Measurements from ENCODE around the gene APP. TPM values are rescaled to one million over a fixed set of nuclear protein-coding genes. Genes with fewer than 3 reads are reported as not detected.

Gene APP
- total and polyA plus RNA-seq, 2 of the 13 experiments (the other 11 are each of a cell fraction or from before 2014, with no cell fraction given), result 70.6 to 262 TPM

- POLR2A ChIA-PET, result no interaction called here
- H3K4me1 ChIP-seq (ENCODE audit: insufficient read depth, low read length), result peaks cover 9% of the 10 kb centered on the region; the same call in 1 of the 2 replicates
- H4K20me1 ChIP-seq (ENCODE audit: insufficient read depth, low read length), result no peaks in the 10 kb centered on the region
- CTCF ChIA-PET (ENCODE audit: low intra/inter-chr PET ratio, low total read pairs), result no interaction called here
- H3K27ac ChIP-seq (ENCODE audit: extremely low read length, insufficient read depth, low read length), result no peak overlapping the region
- H3K36me3 ChIP-seq (replicated peaks in 1 of 2; ENCODE audit: control insufficient read depth in 1 of 2, insufficient read depth in 2 of 2, low read length in 2 of 2), result peaks cover 4 to 8% of the 10 kb centered on the region in 2 experiments; a peak in 2 of 5 replicates
- in situ Hi-C loops (cut with HindIII; ENCODE audit: extremely low pct_ligation_motif_present, low pct_unique_long_range_greater_than_20kb), result no loop called here
- BruUV-seq (replicated peaks), result no TSS peak
- 68% methylated on average over 9 of the region's 9 CpGs for WGBS (ENCODE audit: low lambda C conversion rate)
- no peak overlapping the region for H3K4me2 ChIP-seq (ENCODE audit: low read depth, low read length)
- H3K4me3 ChIP-seq (replicated peaks in 1 of 3; ENCODE audit: insufficient read depth in 1 of 3, low read depth in 2 of 3, low read length in 3 of 3), result no peak overlapping the region
- H3K9me3 ChIP-seq (ENCODE audit: low read length), result no peaks in the 10 kb centered on the region
- no peaks in the 10 kb centered on the region for H3K79me2 ChIP-seq (ENCODE audit: insufficient read depth, low read length)
- no peaks in the 10 kb centered on the region for H3K27me3 ChIP-seq (ENCODE audit: control insufficient read depth in 1 of 2, insufficient read depth in 2 of 2, low read length in 2 of 2)
- FAIRE-seq, result no peak
- ATAC-seq, result no peak
- TF ChIP-seq NFYC (CRISPR knock-in tag; IDR thresholded peaks at IDR 0.05) (no peak), ZSCAN25 (CRISPR knock-in tag; IDR thresholded peaks at IDR 0.05) (no peak), ZNF280B (CRISPR knock-in tag; IDR thresholded peaks at IDR 0.05; ENCODE audit: borderline replicate concordance) (no peak), ZKSCAN5 (CRISPR knock-in tag; IDR thresholded peaks at IDR 0.05) (no peak), PREB (CRISPR knock-in tag; IDR thresholded peaks at IDR 0.05) (no peak), ZNF446 (CRISPR knock-in tag; IDR thresholded peaks at IDR 0.05) (no peak), TOPORS (CRISPR knock-in tag; IDR thresholded peaks at IDR 0.05) (no peak), GATA4 (IDR thresholded peaks at IDR 0.05; ENCODE audit: borderline replicate concordance, low read depth) (no peak), ZNF180 (CRISPR knock-in tag; IDR thresholded peaks at IDR 0.05; ENCODE audit: borderline replicate concordance, low read depth) (no peak), EZH2 (conservative IDR thresholded peaks at IDR 0.05; ENCODE audit: low read depth, low read length) (no peak), REST (IDR thresholded peaks at IDR 0.05; ENCODE audit: borderline replicate concordance in 1 of 2, low read depth in 1 of 2, low read length in 2 of 2) (no peak), MXI1 (IDR thresholded peaks at IDR 0.05; ENCODE audit: borderline replicate concordance, low read depth, low read length) (no peak)
- no peak overlapping the region for H3K9ac ChIP-seq (ENCODE audit: insufficient read depth, low read depth, low read length)
- no peak for DNase-seq (ENCODE audit: low spot score)
- intact Hi-C loops (cut with micrococcal nuclease; ENCODE audit: unreplicated experiment), result no loop called here
- no peak overlapping the region for H2AFZ ChIP-seq (ENCODE audit: low read length)
Observed at GRCh38 chr21:26025536-26026512, 144.7 kb downstream of the APP start.

Measured in HepG2 (cell line).